PC-3 (cell line): ENCODE measurements around the gene RBMS3.

Source experiments
- CTCF ChIP-seq: fragments of 300-600 bp; sonication (generic); conservative IDR thresholded peaks from 2 replicates; pipeline ENCODE4 v1.5.1; 2017; ENCODE audit warnings: antibody characterized with exemption, low read depth, mild to moderate bottlenecking, low read length
- EZH2 ChIP-seq: fragments of 300-600 bp; sonication (generic); IDR thresholded peaks from one replicate; pipeline ENCODE4 v1.6.1; 2017; ENCODE audit warnings: antibody characterized with exemption, mild to moderate bottlenecking, low read length; ENCODE audit not compliant: unreplicated experiment
- EZH2phosphoT487 ChIP-seq: fragments of 300-600 bp; sonication (generic); IDR thresholded peaks from 2 replicates; pipeline ENCODE4 v1.6.1; 2018; ENCODE audit warnings: mild to moderate bottlenecking, antibody characterized with exemption, low read length, borderline replicate concordance

- no peak for TF ChIP-seq CTCF
- TF ChIP-seq EZH2: no peak
- no peak for TF ChIP-seq EZH2phosphoT487
Measured at GRCh38 chr3:29263476-29263875, 17.4 kb upstream of the RBMS3 start.
